SJSA1 (cell line): ENCODE results near the gene PUM1. TPM values are rescaled to one million over a fixed set of nuclear protein-coding genes. Genes with fewer than 3 reads are reported as not detected.
"Not testable (repeated sequence)": the region's sequence is repeated elsewhere in the genome, so short reads cannot be mapped to it uniquely, and the experiment has no call there.

Experiments
- DNase-seq, 2 experiments: peaks; one replicate each; pipeline ENCODE4 v3.0.0-alpha.2; 2015 to 2020; ENCODE audit warnings: low spot score in 2 of 2, low read depth in 1 of 2
- H3K27ac ChIP-seq: fragments of 250-450 bp; sonication (Bioruptor Pico); 2 replicates; pipeline ENCODE4 v1.5.1; 2020; ENCODE audit warnings: mild to moderate bottlenecking, moderate library complexity
- H3K27me3 ChIP-seq: fragments of 250-450 bp; sonication (Bioruptor Pico); replicated peaks from 2 replicates; pipeline ENCODE4 v1.5.1; 2020; ENCODE audit warnings: mild to moderate bottlenecking, moderate library complexity
- H3K36me3 ChIP-seq: fragments of 250-450 bp; sonication (Bioruptor Pico); 2 replicates; pipeline ENCODE4 v1.5.1; 2020; ENCODE audit warnings: mild to moderate bottlenecking
- H3K4me1 ChIP-seq: fragments of 250-450 bp; sonication (Bioruptor Pico); replicated peaks from 2 replicates; pipeline ENCODE4 v1.6.1; 2021; ENCODE audit warnings: mild to moderate bottlenecking
- H3K4me3 ChIP-seq: fragments of 250-450 bp; sonication (Bioruptor Pico); 2 replicates; pipeline ENCODE4 v1.5.1; 2020; ENCODE audit warnings: mild to moderate bottlenecking
- H3K9me3 ChIP-seq: fragments of 250-450 bp; sonication (Bioruptor Pico); replicated peaks from 2 replicates; pipeline ENCODE4 v1.5.1; 2020; ENCODE audit warnings: mild to moderate bottlenecking
- total RNA-seq: library from RNA; depleted of rRNA; stranded (reverse); fragments of >200 nt; shearing (Covaris generic); gene quantifications from 2 replicates; pipeline ENCODE4 v1.2.3, GENCODE V29; 2014

PUM1 gene
- total RNA-seq, 1 experiment from 2014 or later, result 36.6 TPM

DNA sequence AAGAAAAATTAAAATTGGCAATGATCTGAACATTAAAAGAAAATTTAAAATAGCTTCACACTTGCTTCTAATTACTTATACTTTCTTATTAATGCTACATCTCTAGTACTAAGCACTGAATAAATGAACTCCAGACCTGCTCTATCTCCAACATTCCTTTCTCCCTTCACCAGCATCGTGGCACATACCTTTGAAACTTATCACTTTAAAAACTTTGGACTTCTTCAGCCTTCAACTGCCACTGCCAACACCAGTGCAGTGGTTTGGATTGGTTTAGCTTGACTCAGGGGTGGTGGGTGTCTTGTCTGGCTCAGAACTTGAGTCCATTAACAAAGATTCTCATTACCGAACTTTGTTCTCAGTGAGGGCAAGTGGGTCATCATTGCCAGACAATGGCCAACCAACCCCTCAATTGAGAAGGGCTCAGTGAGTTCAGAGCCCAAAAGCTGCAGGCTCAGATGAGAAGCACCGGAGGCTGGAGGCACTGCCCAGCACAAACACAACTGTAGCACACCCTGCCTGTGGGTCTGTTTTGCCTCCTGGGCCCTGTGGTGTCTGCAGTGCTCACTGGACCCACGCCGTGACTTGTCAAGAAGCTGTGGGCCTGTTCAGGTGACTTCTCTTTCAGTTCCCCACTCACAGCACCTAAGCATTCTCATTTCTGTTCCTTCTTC, 116.6 kb downstream of the PUM1 start:
- H3K36me3 ChIP-seq, result peaks cover 84% of the 10 kb centered on the region
- H3K27me3 ChIP-seq, H3K4me1 ChIP-seq, DNase-seq, H3K27ac ChIP-seq, H3K4me3 ChIP-seq, H3K9me3 ChIP-seq: not testable (repeated sequence)

GRCh38 chr1:30948278-30948677, 117.2 kb downstream of the PUM1 start:
- Histone ChIP-seq H3K36me3 (peaks cover 84% of the 10 kb centered on the region), H3K27ac (no peak overlapping the region)

DNA sequence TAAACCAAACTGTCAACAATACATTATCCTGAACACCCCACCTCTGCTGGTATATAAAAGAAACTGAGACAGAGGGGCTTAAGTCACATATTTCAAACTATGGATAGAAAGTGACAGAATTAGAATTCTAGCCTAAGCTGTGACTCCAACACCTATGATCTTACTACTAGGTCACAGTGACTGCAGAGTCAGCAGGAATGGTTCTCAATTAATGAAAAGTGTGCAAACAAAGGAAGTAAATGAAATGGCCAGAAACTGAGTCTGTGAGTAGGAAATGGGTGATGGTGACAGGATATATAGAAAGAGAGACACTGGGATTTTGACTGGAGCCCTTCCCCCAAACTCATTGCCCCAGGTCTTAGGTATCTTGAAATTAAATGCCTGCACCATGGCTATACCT, 118.3 kb downstream of the PUM1 start:
- DNase-seq, result no peak
- no peak overlapping the region for H3K4me3 ChIP-seq
- H3K36me3 ChIP-seq, result peaks cover 83% of the 10 kb centered on the region
- no peak overlapping the region for H3K27ac ChIP-seq
- no peaks in the 10 kb centered on the region for H3K9me3 ChIP-seq
- no peaks in the 10 kb centered on the region for H3K4me1 ChIP-seq
- H3K27me3 ChIP-seq, result no peaks in the 10 kb centered on the region

More at GRCh38 chr1:30948278-30948677, 117.2 kb downstream of the PUM1 start:
- no peaks in the 10 kb centered on the region for H3K27me3 ChIP-seq
- H3K9me3 ChIP-seq, result no peaks in the 10 kb centered on the region
- no peaks in the 10 kb centered on the region for H3K4me1 ChIP-seq
- H3K4me3 ChIP-seq, result no peak overlapping the region
- DNase-seq, result no peak

- H3K27me3 ChIP-seq, result no peaks in the 10 kb centered on the region
- H3K27ac ChIP-seq, result no peak overlapping the region
- H3K9me3 ChIP-seq, result no peaks in the 10 kb centered on the region
- no peak for DNase-seq
- no peak overlapping the region for H3K4me3 ChIP-seq
- H3K4me1 ChIP-seq, result no peaks in the 10 kb centered on the region
- peaks cover 78% of the 10 kb centered on the region for H3K36me3 ChIP-seq
Measured at GRCh38 chr1:30942326-30942963, 123.1 kb downstream of the PUM1 start.

DNA sequence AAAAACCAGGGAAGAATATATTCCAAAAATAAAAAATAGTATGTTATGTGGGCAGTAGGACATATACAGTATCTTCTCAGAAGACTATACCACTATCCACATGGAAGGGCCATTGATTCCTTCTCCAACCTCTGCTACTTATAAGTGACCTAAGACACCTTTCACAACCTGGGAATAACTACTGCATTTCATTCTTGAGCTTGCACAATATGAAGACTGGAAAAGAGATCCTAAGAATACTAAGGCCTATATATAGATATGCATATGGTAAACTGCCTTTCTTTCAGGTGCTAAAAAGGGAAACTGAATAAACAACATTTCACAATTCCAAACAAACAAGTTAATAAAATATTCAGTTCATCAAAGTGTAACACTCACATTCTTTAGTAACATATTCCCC, 125.0 kb downstream of the PUM1 start:
- no peak for DNase-seq
- Histone ChIP-seq H3K36me3 (peaks cover 79% of the 10 kb centered on the region), H3K9me3 (no peaks in the 10 kb centered on the region), H3K27me3 (no peaks in the 10 kb centered on the region), H3K4me3 (no peak overlapping the region), H3K27ac (no peak overlapping the region), H3K4me1 (no peaks in the 10 kb centered on the region)

DNA sequence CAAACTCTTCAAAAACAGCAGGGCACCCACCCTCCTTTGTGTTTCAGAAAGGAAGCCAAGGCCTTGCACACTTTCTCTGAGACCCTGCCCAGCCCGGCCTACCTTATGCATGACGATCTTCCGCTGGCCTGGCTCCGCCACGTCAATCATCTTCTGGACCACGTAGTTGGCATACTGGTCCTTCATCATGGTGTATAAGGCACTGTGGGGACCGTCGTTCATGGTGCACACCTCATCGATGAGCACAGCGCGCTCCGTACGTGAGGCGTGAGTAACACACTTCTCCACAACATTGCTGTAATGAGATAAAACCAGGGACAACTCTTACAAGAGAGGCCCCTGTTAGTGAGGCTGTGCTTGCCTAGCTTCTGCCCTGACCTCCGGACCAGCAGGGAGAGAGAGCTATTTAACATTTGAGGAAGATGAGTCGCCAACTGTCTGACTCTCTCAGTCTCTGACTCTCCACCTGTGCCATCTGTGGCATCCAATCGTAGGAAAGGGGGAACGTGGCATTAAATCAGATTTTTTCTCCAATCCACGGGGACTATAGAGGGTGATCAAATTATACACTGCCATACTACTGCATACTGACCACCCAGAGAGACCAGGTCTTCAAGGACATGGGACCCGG, 128.9 kb downstream of the PUM1 start:
- DNase-seq, result no peak

DNA sequence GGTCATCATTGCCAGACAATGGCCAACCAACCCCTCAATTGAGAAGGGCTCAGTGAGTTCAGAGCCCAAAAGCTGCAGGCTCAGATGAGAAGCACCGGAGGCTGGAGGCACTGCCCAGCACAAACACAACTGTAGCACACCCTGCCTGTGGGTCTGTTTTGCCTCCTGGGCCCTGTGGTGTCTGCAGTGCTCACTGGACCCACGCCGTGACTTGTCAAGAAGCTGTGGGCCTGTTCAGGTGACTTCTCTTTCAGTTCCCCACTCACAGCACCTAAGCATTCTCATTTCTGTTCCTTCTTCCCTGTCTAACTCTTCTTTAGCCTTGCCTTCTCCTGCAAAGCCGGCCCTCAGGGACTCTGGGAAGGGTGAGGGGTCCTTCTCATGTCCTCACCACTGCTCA, 129.8 kb downstream of the PUM1 start:
- H3K27me3 ChIP-seq, H3K4me1 ChIP-seq, DNase-seq, H3K9me3 ChIP-seq, H3K4me3 ChIP-seq, H3K27ac ChIP-seq: not testable (repeated sequence)
- H3K36me3 ChIP-seq, result peaks cover 71% of the 10 kb centered on the region

More for the DNA sequence above, 128.9 kb downstream of the PUM1 start:
- H3K9me3 ChIP-seq, result no peaks in the 10 kb centered on the region
- H3K27ac ChIP-seq, result no peak overlapping the region
- no peak overlapping the region for H3K4me3 ChIP-seq
- no peaks in the 10 kb centered on the region for H3K4me1 ChIP-seq
- H3K27me3 ChIP-seq, result no peaks in the 10 kb centered on the region
- H3K36me3 ChIP-seq, result peaks cover 75% of the 10 kb centered on the region

GRCh38 chr1:30934613-30935012, 130.9 kb downstream of the PUM1 start:
- Histone ChIP-seq H3K36me3 (peaks cover 67% of the 10 kb centered on the region), H3K4me3 (no peak overlapping the region), H3K9me3 (no peaks in the 10 kb centered on the region), H3K27ac (no peak overlapping the region), H3K27me3 (no peaks in the 10 kb centered on the region), H3K4me1 (no peaks in the 10 kb centered on the region)
- no peak for DNase-seq

- Histone ChIP-seq H3K27me3 (no peaks in the 10 kb centered on the region), H3K9me3 (no peaks in the 10 kb centered on the region), H3K4me3 (no peak overlapping the region), H3K36me3 (peaks cover 62% of the 10 kb centered on the region), H3K4me1 (no peaks in the 10 kb centered on the region), H3K27ac (no peak overlapping the region)
- no peak for DNase-seq
Measured at GRCh38 chr1:30933874-30934252, 131.7 kb downstream of the PUM1 start.

DNA sequence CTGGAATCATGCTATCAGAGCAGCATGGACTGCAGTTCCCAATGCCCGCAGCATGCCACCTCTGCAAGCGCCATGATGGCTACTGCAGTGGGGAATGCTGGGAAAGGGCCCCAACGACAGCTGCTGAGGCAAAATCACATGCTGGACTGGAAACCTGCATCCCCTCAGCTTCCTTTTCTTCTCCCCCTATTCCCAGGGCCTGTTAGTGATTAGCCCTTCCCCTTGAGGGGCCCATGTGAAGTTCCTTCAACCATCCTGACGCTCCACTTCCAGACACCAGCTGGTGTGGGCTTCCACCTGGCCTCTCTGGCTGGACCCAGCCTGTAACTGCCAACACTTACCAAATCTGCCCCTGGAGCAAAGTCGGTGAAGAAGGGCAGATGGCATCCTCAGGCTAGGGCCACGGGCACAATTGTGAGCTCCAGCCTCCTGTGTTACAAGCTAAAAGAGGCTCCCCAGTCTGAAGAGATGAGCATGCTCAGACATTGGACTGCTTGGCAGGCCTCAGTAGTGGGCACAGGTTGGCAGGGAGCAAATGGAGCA, 134.8 kb downstream of the PUM1 start:
- no peaks in the 10 kb centered on the region; the same call in 1 of the 2 replicates for H3K4me1 ChIP-seq
- no peak for DNase-seq
- H3K9me3 ChIP-seq, result no peaks in the 10 kb centered on the region
- no peak overlapping the region for H3K4me3 ChIP-seq
- no peak overlapping the region for H3K27ac ChIP-seq
- H3K27me3 ChIP-seq, result no peaks in the 10 kb centered on the region
- H3K36me3 ChIP-seq, result peaks cover 38% of the 10 kb centered on the region

- Histone ChIP-seq H3K27me3 (no peaks in the 10 kb centered on the region), H3K4me1 (no peaks in the 10 kb centered on the region; the same call in 1 of the 2 replicates), H3K9me3 (no peaks in the 10 kb centered on the region), H3K27ac (no peak overlapping the region), H3K36me3 (peaks cover 33% of the 10 kb centered on the region), H3K4me3 (no peak overlapping the region)
- DNase-seq, result no peak
Measured at GRCh38 chr1:30929944-30930525, 135.5 kb downstream of the PUM1 start.

DNA sequence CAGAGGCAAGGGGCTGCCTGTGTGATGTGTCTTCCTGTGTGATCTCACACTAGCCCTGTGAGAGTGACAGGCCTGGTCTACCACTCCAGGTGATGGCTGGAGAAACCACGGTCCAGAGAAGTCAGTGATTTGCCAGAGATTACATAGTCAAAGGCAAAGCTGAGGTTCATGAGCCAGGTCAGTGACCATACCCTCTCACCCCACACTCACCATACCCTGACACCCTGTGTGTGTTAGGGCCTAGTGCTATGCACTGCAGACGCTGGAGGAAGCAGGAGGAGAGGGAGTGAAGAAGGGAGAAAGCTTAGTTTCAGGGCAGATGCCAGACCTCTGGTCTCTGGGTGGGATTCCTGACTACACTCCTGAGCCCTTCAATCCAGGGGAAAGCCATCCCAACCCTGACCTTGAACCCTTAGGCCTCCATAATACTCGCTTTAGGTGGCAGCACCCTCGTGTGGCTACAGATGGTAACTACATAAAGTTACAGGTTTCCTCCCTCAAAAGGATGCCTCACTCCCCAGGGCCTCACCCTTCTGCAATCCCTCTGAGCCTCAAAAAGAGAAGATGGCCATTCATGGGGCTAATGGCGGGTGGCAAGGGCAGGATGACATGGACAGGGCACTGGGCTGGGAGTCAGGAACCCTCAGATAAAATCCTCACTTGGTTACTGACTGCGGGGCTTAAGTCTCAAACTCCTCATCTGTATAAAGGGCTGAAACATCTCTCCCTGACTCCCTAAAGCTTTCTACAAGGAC, 136.2 kb downstream of the PUM1 start:
- Histone ChIP-seq H3K9me3 (no peaks in the 10 kb centered on the region), H3K36me3 (peaks cover 26% of the 10 kb centered on the region), H3K27me3 (no peaks in the 10 kb centered on the region), H3K4me3 (no peak overlapping the region), H3K4me1 (no peaks in the 10 kb centered on the region; the same call in 1 of the 2 replicates), H3K27ac (no peak overlapping the region)
- peak in 1 of 2 experiments; percentile 49 for DNase-seq

- Histone ChIP-seq H3K36me3 (peaks cover 21% of the 10 kb centered on the region), H3K9me3 (no peaks in the 10 kb centered on the region), H3K27me3 (no peaks in the 10 kb centered on the region), H3K4me3 (no peak overlapping the region), H3K27ac (no peak overlapping the region), H3K4me1 (no peaks in the 10 kb centered on the region; the same call in 1 of the 2 replicates)
- no peak for DNase-seq
Measured at GRCh38 chr1:30928789-30929134, 136.8 kb downstream of the PUM1 start.
